GM12878 (cell line): ENCODE results near the gene IL1RAP. TPM values are rescaled to one million over a fixed set of nuclear protein-coding genes. Genes with fewer than 3 reads are reported as not detected.

Experiments used
- LARP7 ChIP-seq: fragments of 450-650 bp; IDR thresholded peaks from 2 replicates; pipeline ENCODE4 v1.6.1; 2017; ENCODE audit warnings: mild to moderate bottlenecking
- MTA3 ChIP-seq: IDR thresholded peaks from 2 replicates; pipeline ENCODE4 v1.6.1; 2012; ENCODE audit warnings: low read length, inconsistent platforms, borderline replicate concordance
- NR2C2 ChIP-seq: IDR thresholded peaks from 2 replicates; pipeline ENCODE4 v1.6.1; 2011; ENCODE audit warnings: borderline replicate concordance, low read depth; ENCODE audit not compliant: control insufficient read depth, insufficient read length
- SMAD5 ChIP-seq: IDR thresholded peaks from 2 replicates; pipeline ENCODE4 v1.6.1; 2016; ENCODE audit warnings: antibody characterized with exemption, low read depth
- SPI1 ChIP-seq: IDR thresholded peaks from 2 replicates; pipeline ENCODE4 v1.6.1; 2011; ENCODE audit warnings: low read depth, mild to moderate bottlenecking, low read length, moderate library complexity, borderline replicate concordance; ENCODE audit not compliant: insufficient read depth
- TCF12 ChIP-seq: IDR thresholded peaks from 2 replicates; pipeline ENCODE4 v1.6.1; 2011; ENCODE audit warnings: low read depth, mild to moderate bottlenecking, low read length
- polyA plus RNA-seq, 11 experiments: library from polyadenylated mRNA; depleted of rRNA in 4 of 11; unstranded in 6 of 11; stranded (reverse) in 5 of 11; fragments of >200 nt; fragmentation: Nextera tagmentation in 4 of 11; fragmentation: Illumina TruSeq in 1 of 11; extraction: Ambion mirVana in 4 of 11; extraction: Trizol in 1 of 11; gene quantifications; 1 replicate in 1 of 11; 2 replicates in 10 of 11; pipeline versions ENCODE4 v1.2.1 to v1.2.3, GENCODE V29; 2011 to 2016; ENCODE audit warnings: inconsistent platforms in 2 of 11, missing spikeins in 2 of 11, low read depth in 1 of 11
- total RNA-seq, 4 experiments: library from RNA; depleted of rRNA in 3 of 4; stranded (reverse); fragments of >200 nt in 3 of 4; fragmentation: Illumina TruSeq in 1 of 4; extraction: Trizol in 1 of 4; gene quantifications; 2 replicates each; pipeline versions ENCODE4 v1.2.1 to v1.2.3, GENCODE V29; 2013 to 2021
- TF ChIP-seq, protein P1 (sequence below): fragments of 450-650 bp; IDR thresholded peaks from 2 replicates; pipeline ENCODE4 v1.6.1; 2017; ENCODE audit warnings: mild to moderate bottlenecking, moderate library complexity
- TF ChIP-seq, protein P2 (sequence below): fragments of 450-650 bp; IDR thresholded peaks from 2 replicates; pipeline ENCODE4 v1.6.1; 2017; ENCODE audit warnings: borderline replicate concordance

IL1RAP gene
- total and polyA plus RNA-seq, 10 of the 15 experiments (the other 5 are each of a cell fraction or from before 2014, with no cell fraction given), result 0.17 to 1.0 (median 0.44) TPM; not detected in 1

DNA sequence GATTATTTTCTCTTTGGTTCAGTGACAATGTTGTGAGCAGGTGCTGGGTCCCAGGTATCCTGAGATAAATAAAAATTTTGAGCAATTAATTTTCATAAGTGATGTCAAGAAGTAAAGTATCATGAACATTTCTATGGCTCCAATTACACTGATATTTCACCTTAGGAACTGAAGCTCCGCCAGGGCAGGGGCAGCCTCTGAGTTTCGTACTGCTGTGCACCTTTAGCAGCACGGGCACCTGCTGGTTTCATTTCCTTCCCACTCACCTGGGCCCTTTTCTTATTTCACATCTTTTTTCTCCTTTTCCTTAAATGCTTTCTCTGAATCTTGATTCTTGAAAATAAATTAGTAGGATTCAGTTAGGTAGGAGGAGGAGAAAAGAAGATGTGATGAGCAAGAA is 1.2 kb upstream of the IL1RAP start (continued):
- TF ChIP-seq, protein P1, sequence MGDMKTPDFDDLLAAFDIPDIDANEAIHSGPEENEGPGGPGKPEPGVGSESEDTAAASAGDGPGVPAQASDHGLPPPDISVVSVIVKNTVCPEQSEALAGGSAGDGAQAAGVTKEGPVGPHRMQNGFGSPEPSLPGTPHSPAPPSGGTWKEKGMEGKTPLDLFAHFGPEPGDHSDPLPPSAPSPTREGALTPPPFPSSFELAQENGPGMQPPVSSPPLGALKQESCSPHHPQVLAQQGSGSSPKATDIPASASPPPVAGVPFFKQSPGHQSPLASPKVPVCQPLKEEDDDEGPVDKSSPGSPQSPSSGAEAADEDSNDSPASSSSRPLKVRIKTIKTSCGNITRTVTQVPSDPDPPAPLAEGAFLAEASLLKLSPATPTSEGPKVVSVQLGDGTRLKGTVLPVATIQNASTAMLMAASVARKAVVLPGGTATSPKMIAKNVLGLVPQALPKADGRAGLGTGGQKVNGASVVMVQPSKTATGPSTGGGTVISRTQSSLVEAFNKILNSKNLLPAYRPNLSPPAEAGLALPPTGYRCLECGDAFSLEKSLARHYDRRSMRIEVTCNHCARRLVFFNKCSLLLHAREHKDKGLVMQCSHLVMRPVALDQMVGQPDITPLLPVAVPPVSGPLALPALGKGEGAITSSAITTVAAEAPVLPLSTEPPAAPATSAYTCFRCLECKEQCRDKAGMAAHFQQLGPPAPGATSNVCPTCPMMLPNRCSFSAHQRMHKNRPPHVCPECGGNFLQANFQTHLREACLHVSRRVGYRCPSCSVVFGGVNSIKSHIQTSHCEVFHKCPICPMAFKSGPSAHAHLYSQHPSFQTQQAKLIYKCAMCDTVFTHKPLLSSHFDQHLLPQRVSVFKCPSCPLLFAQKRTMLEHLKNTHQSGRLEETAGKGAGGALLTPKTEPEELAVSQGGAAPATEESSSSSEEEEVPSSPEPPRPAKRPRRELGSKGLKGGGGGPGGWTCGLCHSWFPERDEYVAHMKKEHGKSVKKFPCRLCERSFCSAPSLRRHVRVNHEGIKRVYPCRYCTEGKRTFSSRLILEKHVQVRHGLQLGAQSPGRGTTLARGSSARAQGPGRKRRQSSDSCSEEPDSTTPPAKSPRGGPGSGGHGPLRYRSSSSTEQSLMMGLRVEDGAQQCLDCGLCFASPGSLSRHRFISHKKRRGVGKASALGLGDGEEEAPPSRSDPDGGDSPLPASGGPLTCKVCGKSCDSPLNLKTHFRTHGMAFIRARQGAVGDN, result no peak
- TF ChIP-seq NR2C2 (no peak), SPI1 (no peak), SMAD5 (no peak), LARP7 (no peak), TCF12 (no peak), MTA3 (no peak)
- TF ChIP-seq, protein P2, sequence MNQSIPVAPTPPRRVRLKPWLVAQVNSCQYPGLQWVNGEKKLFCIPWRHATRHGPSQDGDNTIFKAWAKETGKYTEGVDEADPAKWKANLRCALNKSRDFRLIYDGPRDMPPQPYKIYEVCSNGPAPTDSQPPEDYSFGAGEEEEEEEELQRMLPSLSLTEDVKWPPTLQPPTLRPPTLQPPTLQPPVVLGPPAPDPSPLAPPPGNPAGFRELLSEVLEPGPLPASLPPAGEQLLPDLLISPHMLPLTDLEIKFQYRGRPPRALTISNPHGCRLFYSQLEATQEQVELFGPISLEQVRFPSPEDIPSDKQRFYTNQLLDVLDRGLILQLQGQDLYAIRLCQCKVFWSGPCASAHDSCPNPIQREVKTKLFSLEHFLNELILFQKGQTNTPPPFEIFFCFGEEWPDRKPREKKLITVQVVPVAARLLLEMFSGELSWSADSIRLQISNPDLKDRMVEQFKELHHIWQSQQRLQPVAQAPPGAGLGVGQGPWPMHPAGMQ, result no peak
